HG03103 (cell line): ENCODE results near the gene OIT3.

Experiments used
- ATAC-seq: cut with Tn5 transposase; IDR thresholded peaks from one replicate; pipeline ENCODE4 v1.9.1; 2021; ENCODE audit warnings: low read depth; ENCODE audit not compliant: unreplicated experiment

OIT3 gene

DNA sequence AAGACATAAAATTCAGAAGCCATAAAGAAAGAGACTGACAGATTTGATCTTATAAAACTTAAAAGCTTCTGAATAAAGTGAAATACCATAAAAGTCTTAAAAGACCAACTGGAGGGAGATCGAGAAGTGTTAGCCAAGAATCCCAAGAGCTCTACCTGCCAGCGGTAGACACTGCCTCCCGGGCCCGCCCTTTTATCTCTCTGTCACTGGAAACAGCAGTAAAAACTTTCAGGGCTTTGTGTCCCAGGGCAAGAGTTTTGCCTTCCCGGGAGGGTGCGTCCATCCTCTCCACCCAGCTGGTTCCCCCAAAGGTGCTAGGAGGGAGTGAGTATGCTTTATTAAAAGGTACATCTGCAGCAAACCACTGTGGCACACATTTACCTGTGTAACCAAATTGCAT, 55.2 kb downstream of the OIT3 start:
- ATAC-seq, result no peak

GRCh38 chr10:72951760-72952159, 58.2 kb downstream of the OIT3 start:
- ATAC-seq, result no peak

DNA sequence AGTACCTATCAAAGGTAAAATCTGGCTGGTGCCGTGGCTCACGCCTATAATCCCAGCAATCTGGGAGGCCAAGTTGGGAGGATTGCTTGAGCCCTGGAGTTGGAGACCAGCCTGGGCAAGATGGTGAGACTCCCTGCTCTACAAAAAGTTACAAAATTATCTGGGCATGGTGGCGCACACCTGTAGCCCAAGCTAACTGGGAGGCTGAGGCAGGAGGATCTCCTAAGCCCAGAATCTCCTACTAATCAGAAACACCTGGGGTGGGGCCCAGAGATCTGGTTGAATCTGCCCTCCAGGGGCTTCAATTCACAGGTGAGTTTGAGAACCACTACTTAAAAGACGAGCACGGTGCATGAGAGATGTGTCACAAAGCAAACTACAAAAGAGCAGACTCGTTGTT, 58.6 kb downstream of the OIT3 start:
- no peak for ATAC-seq

DNA sequence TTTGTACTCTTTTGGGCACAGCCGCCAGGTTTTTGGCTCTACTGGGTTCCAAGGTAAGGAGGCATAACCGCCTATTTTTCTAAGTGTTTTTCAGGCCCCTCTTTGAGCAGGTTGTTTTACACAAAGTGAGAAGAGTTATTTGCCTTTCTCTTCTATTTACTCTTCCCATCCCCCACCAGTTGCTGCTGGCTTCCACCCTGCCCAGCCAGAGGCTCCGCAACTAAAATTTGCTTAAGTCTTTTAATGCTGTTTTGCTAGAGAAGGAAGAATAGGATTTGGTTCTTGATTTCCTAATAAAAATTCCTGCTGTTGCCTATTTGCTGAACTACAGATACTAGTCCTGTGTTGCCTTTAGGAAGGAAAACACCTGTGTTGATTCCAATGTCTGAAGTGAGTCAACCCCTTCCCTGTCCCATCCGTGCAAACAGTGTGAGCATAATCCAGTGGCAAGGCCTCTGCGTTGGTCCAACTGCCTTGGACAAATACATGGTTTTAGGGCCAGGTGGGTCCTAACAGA, 59.2 kb downstream of the OIT3 start:
- no peak for ATAC-seq

DNA sequence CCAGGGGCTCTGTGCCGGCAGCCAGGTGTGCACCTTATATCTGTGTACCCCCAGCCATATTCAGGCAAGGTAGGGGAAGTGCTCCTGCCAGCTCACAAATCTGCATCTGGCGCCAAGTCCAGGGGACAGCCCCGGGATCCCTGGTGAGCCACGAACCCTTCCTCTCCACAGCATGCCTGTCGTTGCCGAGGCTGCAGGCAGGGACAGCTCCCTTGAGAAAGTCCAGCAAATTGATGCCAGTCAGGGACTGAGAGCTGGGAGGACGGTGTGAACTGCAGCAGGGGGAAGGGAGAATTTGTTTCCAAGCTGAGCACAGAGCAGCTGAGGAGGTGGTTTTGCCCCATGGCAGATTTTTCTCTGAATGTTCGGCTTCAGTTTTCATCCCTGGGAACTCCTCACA, 60.1 kb downstream of the OIT3 start:
- no peak for ATAC-seq

DNA sequence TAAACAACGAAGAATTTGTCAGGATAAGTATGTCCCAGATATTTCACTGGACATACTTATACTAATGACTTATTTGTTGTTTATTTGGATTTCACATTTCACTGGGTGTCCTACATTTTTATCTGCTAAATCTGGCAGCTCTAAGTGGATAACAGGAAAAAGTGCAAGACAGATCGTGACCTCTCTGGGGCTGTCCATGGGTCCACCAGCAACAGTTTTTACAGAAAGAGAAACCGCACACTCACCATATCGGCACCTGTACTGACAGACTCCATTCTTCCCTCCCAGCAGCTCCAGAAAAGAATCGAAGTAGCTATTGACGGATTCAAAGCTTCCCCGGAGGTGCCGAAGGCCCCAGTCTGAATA, 60.7 kb downstream of the OIT3 start:
- ATAC-seq, result no peak

DNA sequence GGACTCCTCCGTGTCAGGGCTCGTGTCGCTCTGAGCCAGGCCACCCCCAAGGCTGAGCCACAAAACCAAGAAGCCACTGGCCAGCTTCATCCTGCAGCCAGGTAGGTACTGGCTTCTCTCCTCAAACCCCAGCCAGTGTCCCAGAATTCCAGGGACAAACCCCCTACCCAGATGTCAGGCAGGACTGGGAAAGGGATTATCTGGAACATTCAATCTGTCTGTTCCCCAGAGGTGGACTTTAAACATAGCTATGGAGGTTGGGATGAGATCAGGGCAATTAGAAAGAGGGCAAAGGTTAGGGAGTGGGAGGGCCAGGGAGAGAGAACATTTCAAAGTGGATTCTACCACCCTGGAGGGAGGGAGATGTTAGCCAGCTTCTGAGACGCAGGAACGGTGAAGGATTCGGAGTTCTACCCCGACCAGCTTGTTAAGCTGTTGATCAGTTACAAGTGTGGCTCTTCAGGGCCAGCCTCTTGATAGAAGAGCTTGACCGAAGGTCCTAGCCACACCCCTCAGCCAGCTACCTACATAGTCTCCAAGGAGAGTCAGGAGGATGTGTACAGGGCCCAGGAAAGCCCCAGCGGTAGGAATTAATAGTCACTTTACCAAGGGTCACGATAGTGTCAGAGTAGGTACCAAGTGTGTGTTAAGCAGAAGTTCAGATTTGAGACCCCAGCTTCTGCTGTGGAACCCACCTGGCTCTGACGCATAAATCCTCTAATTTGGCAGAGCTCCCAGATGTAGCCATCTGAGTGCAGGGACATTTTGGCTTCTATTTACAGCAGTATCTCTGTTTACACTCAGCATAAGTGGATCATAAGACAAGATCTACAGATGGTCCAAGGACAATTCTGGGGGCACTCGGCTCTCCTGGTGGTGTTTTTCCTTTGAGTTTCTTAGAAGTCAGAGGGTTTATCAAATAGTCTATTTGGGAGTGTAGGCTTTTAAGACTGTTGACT, 61.3 kb downstream of the OIT3 start, which contains the start of gene PLA2G12B:
TSS of gene PLA2G12B (minus strand) at position 211 of the 959 bp plus-strand sequence. CDS start at position 90, 121 bp downstream.
- ATAC-seq, result no peak

- no peak for ATAC-seq
Measured at GRCh38 chr10:72956001-72956400, 62.5 kb downstream of the OIT3 start.

DNA sequence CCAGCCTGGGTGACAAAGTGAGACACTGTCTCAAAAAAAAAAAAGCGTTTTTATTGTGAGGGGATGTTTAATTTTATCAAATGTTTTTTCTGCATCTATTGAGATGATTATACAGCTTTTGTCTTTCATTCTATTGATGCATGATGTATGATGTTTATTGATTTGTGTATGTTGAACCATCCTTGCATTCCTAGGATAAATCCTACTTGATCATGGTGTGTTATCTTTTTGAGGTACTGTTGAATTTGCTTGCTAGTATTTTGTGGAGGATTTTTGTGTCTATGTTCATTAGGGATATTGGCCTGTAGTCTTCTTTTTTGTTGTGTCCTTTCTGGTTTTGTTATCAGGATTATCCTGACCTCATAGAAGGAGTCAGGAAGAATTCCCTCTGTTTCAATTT, 83.3 kb downstream of the OIT3 start:
- no peak for ATAC-seq

- no peak for ATAC-seq
Measured at GRCh38 chr10:72979709-72980108, 86.2 kb downstream of the OIT3 start.

DNA sequence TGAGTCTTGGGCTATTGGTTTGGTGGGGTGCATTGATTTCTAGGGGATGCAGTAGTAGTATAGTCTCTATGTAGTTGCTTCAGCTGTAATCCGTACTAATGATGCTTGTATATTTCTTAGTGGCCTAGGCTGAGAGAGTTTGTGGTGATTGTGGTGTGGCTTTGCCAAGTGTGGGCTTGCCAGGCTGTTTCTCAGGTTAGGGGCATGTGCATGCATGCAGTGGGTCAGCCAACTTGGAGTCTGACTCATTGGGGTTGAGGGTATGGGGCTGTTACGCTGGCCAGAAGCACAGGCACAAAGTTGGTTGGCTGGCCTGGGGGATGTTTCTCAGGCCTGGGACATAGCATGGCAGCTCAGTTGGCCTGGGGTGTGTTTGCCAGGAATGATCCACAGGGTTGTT, 86.8 kb downstream of the OIT3 start:
- no peak for ATAC-seq

- ATAC-seq, result no peak
Measured at GRCh38 chr10:72981028-72981881, 87.7 kb downstream of the OIT3 start.

- ATAC-seq, result no peak
Measured at GRCh38 chr10:72981882-72982529, 88.5 kb downstream of the OIT3 start.
